DMS153 treated with DMSO at 0.1 percent for 48 hours (cell line): Measurements from ENCODE around the gene SCAPER.
"Not testable (repeated sequence)": the region's sequence is repeated elsewhere in the genome, so short reads cannot be mapped to it uniquely, and the experiment has no call there.

ENCODE experiments used
- DNase-seq: peaks from one replicate; lab custom pipeline; 2025; ENCODE audit not compliant: unreplicated experiment; lab: John Stamatoyannopoulos, UW

Gene SCAPER

DNA sequence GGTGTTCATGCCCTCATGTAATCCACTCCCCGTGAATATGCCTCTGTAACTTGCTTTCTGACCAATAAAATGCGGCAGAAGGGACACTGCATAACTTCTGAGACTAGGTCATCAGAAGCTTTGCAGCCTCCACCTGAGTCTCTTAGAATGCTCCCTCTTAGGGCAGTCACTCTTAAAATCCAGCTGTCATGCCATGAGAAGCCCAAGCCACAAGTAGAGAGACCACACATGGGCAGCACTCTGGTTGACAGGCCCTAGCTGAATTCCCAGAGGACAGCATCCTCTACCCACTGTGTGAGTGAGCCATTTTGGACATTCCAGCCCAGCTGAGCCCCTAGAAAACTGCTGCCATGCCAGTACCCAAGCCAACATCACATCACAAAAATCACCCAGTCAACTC, 41.4 kb downstream of the SCAPER start:
- no peak for DNase-seq

DNA sequence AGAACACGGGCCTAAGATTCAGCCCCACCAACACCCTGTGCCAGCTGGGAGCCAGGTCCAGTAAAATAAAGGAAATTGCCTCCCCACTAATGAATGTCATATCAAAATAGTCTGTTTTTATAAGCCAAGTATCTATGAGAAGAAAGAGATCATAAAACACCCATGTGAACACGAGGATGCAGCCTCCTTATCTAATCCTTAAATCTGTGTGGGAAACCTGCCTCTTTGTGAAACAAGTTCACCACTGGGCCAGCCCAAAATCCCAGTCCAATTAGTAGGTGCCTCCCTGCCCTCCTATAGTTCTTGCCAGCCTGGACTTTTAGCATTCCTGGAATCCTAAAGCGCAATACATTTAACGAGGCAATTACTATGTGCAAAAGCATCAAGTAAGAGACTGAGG, 42.0 kb downstream of the SCAPER start:
- DNase-seq = no peak

DNA sequence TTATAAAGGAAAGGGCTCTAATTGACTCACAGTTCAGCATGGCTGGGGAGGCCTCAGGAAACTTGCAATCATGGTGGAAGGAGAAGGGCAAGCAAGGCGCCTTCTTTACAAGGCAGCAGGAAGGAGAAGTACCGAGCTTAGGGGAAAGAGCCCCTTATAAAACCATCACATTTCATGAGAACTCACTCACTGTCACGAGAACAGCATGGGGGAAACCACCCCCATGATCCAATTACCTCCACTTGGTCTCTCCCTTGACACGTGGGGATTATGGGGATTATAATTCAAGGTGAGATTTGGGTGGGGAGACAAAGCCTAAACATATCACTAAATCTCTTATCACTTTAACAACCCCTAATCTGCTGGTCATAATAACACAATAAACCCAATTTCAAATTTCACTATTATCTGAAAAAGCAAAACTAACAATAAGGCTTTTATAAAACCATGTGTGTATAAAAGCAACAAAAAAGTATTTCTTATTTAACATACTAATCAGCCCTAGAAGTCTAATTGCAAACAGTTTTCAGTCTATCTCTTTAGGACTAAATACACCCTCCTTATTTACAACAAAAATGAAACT, 43.2 kb downstream of the SCAPER start:
- no peak for DNase-seq

DNA sequence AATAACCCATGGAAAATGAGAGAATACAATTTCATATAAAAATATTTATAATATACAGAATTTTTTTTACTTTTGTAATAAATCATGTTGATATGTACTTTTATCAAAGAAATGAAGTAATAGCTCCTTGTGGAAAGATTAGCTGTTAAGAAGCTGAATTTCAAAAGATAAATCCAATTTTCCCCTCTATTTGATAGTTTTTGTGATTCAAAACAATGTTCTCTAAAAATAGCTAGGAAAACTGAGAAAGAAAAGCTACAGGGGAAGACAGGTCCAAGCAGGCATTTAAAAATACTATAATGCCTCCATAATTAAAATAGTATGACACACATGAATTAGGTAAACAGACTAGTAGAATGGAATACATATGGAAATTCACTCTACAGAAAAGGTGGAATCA, 44.9 kb downstream of the SCAPER start:
- DNase-seq = no peak

DNA sequence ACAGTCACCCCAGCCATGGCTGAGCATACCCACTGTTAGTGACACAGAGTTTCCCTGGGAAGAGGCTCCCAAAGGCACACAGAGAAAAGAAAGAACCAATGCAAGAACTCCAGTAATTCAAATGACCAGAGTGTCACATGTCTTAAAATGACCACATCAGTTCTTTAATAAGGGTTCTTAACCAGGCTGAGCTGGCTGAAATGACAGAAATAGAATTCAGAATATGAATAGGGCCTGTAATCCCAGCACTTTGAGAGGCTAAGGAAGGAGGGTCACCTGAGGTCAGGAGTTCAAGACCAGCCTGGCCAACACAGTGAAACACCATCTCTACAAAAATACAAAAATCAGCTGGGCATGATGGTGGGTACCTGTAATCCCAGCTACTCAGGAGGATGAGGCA, 54.8 kb downstream of the SCAPER start:
- not testable (repeated sequence) for DNase-seq

DNA sequence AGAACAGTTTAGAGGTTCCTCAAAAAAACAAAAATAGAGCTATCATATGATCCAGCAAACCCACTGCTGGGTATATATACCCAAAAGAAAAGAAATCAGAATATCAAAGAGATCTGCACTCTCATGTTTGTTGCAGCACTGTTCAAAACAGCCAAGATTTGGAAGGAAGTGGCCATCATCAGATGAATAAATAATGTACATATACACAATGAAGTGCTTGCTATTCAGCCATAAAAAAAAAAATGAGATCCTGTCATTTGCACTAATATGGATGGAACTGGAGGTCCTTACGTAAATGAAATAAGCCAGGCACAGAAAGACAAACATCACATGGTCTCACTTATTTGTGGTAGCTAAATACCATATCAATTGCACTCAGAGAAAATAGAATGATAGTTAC, 58.4 kb downstream of the SCAPER start:
- no peak for DNase-seq

DNA sequence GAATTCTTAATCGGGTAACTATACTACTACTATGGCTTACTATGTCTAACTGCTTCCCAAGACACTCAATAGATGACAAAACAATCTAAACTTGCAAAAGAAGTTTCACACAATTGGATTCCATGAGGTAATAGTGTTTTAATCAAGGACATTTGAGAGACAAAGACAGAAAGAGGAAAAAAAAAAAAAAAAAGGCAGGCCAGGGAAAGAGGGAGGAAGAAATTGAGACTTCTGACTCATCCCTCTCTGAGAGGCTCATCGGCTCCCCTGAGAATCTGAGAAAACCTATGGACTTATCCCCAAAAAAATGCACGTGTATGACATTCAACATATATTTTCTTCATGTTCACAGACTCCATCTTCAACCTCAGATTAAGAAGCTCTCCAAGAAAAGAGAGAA, 61.0 kb downstream of the SCAPER start:
- no peak for DNase-seq

DNA sequence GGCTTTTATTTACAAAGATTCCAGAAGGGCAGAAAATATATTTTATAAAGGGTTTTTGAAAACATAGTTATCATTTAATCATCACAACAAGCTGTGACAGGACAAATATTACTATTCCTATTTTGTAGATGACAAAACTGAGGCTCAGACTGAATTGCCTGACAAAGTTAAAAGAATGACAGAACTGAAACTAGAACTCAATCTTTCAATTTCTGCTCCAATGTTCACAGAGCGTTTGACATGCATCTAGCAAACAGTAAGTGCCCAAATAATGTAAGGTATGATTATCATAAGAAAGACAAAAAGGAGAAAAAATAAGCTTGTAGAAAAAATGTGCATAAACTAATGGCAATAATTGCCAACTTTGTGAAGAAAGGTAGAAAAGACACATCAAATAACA, 61.9 kb downstream of the SCAPER start:
- DNase-seq = no peak

DNA sequence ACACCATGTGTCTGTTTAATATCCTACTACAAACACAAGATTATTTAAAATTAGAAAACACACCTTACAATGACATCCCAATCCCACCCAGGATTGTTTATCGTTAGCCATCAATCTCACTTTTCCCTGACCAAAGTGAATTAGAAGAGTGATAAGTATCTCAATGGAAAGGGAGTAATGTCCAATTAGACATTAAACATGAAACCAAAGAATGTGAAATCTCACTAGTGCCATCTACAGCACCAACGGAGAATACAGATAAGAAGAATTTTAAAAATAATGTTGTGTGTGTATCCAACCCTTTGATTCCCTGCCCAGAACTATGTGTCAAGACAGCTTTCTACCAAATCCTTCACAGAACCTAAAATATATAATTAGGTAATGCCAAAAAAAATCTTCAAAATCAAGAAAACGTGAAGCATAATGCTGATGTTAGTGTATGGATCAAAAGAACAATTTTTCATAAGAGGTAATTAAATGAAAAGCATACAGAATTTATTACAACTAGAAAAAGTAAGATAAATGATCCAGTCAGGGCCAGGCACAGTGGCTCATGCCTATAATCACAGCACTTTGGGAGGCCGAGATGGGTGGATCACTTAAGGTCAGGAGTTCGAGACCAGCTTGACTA, 64.2 kb downstream of the SCAPER start:
- no peak for DNase-seq

DNA sequence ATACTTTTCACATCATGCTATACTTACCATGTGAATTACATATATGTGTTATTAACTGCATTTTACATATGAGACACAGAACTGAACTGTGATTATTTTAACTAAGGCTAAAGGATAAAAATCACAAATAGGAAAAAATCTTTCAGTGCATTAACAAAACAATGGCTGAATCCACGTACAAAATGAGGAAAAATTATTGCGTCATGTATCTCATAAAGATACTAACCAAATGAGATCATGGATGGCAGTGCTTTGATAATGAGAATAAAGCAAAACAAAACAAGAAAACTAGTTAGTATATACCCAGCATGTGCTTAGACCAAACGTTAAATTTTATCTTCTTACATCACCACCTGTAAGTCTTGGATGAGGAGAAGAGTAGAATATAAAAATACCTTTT, 66.0 kb downstream of the SCAPER start:
- DNase-seq = no peak

DNA sequence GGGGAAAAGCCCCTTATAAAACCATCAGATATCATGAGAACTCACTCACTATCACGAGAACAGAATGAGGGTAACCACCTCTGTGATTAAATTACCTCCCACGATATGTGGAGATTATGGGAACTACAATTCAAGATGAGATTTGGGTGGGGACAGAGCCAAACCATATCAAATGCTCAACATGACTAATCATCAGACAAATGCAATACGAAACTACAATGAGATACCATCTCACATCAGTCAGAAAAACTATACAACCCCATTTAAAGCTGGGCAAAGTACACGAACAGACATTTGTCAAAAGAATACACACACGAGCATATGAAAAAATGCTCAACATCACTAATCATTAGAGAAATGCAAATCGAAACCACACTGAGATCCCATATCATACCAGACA, 67.7 kb downstream of the SCAPER start:
- DNase-seq = no peak

DNA sequence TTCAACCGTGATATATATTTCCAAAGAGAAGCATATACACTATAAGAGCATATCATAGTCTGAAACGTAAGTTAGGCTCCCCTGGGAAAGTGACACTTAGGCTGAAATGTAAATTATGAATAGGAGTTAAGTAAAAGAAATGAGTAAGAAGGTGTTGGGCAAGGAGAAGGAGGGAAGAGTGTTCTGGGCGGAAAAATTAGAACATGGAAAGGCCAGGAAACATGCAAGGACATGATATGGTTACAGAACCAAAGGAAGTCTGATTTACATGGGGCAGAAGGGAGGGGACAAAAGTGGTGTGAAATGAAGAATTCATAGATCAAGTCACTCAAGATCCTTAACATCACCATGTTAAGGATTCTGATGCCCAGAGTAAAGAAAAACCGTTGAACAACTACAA, 75.2 kb downstream of the SCAPER start:
- no peak for DNase-seq

DNA sequence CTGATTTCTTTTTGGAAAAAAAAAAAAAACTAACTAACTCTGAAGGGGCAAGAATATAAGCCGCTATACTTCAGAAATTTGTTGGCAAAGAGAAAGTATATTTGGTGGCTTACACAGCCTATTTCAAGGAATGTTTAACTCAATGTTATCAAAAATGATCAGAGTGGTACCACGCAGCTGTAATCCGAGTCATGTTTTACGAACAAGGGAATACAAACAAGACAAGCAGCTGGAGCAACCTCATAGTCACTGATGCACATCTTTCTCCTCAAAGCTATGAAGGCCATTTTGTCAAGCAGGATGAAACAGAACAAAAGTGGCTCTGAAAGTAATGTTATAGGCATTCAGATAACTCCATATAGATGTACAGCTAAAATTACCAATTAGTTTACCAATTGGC, 81.2 kb downstream of the SCAPER start:
- DNase-seq = no peak

DNA sequence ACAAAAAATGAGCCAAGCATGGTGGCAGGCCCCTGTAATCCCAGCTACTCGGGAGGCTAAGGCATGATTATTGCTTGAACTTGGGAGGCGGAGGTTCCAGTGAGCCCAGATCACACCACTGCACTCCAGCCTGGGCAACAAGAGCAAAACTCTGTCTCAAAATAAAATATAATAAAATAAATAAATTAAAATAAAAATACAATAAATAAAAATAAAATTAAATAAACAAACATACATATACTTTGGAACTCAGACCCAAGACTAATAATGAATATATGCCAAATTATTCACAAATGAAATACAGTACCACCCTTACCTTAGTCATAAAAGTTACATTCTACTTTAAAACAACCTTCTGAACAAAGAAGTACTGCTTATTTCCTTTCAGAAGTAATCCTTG, 81.8 kb downstream of the SCAPER start:
- DNase-seq = no peak

DNA sequence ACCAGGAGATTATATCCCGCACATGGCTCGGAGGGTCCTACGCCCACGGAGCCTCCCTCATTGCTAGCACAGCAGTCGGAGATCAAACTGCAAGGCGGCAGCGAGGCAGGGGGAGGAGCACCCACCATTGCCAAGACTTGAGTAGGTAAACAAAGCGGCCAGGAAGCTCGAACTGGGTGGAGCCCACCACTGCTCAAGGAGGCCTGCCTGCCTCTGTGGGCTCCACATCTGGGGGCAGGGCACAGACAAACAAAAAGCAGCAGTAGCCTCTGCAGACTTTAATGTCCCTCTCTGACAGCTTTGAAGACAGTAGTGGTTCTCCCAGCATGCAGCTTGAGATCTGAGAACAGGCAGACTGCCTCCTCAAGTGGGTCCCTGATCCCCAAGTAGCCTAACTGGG, 86.2 kb downstream of the SCAPER start:
- not testable (repeated sequence) for DNase-seq

DNA sequence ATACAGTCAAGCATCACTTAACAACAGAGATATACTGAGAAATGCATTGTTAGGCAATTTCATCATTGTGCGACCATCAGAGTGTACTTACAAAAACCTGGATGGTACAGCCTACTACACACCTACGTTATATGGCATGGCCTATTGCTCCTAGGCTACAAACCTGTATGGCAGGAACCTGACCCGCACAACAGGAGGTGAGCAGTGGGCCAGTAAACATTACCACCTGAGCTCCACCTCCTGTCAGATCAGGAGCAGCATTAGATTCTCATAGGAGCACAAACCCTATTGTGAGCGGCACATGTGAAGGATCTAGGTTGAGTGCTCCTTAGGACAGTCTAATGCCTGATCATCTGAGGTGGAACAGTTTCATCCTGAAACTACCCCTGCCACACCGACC, 89.7 kb downstream of the SCAPER start:
- DNase-seq = no peak

DNA sequence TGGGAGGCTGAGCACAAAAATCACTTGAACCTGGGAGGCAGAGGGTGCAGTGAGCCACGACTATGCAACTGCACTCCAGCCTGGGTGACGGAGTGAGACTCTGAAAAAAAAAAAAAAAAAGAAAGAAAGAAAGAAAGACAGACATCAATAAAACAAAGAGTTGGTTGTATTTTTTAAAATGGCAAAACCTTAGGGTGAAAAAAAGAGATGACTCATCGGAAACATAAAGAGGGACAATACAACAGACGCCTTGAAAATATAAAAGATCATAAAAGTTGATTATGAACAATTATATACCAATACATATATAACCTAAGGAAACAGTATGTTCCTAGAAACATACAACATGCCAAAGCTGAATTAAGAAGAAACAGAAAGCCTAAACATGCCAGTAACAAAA, 92.8 kb downstream of the SCAPER start:
- no peak for DNase-seq

DNA sequence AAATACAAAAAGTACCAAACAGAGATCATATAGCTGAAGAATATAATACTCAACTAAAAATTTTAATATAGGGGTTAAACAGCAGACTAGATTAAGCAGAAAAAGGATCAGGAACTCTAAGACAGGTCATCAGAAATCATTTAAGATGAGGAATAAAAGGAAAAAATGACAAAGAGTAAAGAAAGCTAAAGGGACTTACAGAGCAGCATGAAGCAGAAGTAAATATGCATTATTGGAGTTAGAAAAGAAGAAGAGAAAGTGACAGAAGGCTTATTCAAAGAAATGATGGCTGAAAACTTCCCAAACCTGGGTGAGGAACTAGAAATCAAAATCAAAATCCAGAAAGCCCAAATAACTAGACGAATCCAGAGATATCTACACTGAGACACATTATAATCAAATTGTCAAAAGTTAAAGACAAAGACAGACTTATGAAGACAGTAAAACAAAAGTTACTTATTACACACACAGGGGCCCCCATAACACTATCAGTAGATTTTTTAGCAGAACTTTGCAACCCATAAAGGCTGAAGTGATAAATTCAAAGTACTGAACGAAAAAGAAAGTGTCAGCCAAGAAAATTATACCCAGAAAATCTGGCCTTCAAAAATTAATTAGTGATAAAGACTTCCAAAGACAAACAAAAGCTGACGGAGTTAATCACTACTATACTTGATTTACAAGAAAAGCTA, 95.6 kb downstream of the SCAPER start:
- no peak for DNase-seq

DNA sequence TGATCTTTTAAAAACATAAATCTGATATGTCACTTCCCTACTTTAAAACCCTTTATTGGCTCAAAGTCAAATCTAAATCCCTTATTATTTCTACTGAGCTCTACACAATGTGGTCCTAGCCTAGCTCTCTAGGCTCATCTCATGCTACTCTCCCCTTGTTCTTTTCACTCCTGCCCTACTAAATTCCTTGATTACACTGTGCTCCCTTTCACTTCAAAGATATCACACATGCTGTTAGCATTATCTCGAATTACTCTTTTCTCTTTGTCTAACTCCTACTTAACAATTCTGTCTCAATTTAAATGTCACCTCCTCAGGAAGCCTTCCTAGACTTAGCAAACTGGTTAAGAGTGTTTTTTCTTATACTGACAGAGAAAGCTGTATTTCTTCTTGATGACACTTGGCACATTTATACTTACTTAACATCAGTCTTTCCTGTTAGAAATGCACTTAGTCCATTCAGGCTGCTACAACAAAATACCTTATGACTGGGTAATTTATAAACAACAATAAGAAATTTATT, 102.0 kb downstream of the SCAPER start:
- no peak for DNase-seq

DNA sequence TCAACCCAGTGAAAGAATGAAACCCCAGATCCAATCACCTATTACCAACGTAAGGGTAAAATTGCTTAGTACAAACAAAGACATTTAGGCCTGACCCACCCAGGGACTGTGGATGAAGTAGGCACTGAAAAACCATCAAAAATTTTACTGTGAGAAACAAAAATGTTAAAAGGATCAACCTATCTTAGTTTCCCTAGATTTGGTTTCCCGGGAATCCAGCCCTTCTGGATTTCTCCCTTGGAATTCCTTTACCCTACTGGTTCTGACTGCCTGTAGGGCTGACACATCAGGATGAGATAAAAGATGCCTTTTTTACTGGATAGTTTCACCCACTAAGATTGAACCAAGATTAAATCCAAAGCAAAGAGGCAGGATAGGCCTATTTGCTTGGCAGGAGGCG, 102.7 kb downstream of the SCAPER start:
- no peak for DNase-seq

DNA sequence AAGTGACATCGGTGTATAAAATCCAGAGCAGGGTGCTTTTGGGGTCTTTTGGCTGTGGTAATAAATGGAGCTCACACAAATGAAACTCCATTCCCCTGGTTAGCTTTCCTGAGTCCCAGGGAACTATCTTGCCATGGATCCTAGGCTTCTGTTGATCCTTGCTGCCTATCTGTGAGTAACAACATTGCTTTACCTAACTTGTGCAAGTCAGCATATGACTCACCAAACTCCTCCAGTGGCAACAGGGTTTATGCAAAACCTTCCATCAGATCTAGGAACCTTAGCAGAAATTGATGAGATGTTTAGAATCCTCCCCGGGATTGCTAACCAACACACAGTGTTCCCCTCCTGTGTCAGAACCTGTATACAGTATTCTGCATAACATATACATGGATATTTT, 105.4 kb downstream of the SCAPER start:
- no peak for DNase-seq

DNA sequence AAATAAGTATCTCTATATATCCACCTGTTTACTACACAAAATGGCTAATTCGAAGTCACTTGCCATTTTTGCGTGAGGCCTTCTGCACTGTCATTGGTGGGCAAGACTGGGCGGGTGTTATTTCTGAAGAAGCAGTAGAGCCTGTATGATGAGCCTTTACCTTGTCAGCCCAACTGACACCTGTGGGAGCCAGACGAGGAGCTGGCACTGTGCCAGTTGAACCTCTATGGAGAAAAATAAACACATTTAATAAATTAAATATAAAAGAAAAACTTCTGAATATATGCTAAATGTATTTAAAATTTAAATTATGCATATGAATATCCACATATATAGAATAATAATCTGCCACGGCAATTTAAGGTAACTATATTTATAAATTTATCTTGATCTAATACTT, 109.9 kb downstream of the SCAPER start:
- DNase-seq = no peak

DNA sequence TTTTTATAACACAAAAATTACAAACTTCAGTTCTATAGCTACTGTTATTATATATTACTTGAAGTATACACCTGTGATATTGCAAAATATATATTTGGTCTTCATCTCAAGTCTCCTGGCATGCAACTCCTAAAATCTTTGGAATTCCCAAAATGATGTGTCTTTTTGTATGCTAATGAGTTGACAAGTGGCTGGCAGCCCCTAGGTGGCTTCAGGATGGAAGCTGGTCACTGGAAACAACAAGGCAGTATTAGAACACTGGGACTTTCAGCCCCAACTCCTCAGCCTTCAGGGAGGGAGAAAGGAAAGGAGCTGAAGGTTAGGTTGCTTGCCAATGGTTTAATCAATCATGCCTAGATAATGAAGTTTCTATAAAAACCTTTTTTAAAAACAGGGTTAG, 112.0 kb downstream of the SCAPER start:
- DNase-seq = no peak
